Activated CD4-positive, alpha-beta memory T cell treated with anti-CD3 and anti-CD28 coated beads for 36 hours (primary cell): ENCODE measurements around the gene PLK2. TPM values are rescaled to one million over a fixed set of nuclear protein-coding genes. Genes with fewer than 3 reads are reported as not detected.

Experiments used
- total RNA-seq, 2 experiments: library from RNA; stranded (reverse); gene quantifications; one replicate each; pipeline ENCODE4 v1.2.3, GENCODE V29; 2021

The PLK2 gene
- total RNA-seq, 2 experiments from 2014 or later: 1.4 to 2.2 TPM

Other genes with a start within 250 kb of the PLK2 start
- gene GAPT, start 31.3 kb upstream of the PLK2 start, total RNA-seq: not detected
- gene RAB3C, start 123.0 kb upstream of the PLK2 start, total RNA-seq: not detected